C4-2B (cell line): Measurements from ENCODE around the gene FBXL4.

Experiments used
- CTCF ChIP-seq: fragments of 450-650 bp; conservative IDR thresholded peaks from 2 replicates; pipeline ENCODE4 v1.5.1; 2017; ENCODE audit warnings: mild to moderate bottlenecking
- ZFX ChIP-seq: fragments of 450-650 bp; IDR thresholded peaks from 2 replicates; pipeline ENCODE4 v1.6.1; 2017

GRCh38 chr6:98877250-98877649, 70.5 kb downstream of the FBXL4 start:
- no peak for TF ChIP-seq CTCF
- no peak for TF ChIP-seq ZFX
